ENCODE data around the gene PLEKHA5. TPM values are rescaled to one million over a fixed set of nuclear protein-coding genes. Genes with fewer than 3 reads are reported as not detected.
A peak's percentile ranks its signal among the peaks of the same experiment; 100 is the strongest.
"Not testable (repeated sequence)": the region's sequence is repeated elsewhere in the genome, so short reads cannot be mapped to it uniquely, and the experiment has no call there.

Gene PLEKHA5
- total RNA-seq, 1 donor from 2014 or later = 49.1 TPM

DNA sequence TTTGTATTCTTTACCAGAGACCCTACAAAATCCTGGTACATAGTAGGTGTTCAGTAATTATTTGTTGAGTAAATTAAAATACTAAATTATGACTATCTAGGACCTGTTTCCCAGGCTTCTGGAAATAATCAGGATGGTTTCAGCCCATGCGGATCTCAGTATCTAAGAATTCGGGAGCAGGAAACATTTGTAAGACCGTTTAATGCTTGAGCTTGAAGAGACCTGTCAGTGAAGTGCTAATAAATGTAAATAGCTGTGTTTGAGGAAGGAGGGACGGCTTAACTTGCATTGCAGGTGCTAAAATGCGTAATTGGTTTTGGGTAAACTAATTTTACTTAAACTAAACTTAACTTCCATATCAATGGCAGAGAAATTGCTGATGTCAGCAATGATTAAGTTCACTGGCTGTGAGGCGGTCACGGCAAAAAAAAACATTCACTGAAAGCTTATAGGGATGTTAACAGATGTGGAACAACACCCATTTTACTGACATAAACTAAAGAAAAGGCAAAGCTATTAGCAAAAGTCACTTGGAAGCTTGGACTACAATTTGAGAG lies 281.2 kb downstream of the PLEKHA5 start:
- DNase-seq = peak; percentile 16

- DNase-seq = no peak
Observed at GRCh38 chr12:19411234-19412204, 282.0 kb downstream of the PLEKHA5 start.

GRCh38 chr12:19412844-19413243 lies 283.3 kb downstream of the PLEKHA5 start:
- DNase-seq = no peak

DNA sequence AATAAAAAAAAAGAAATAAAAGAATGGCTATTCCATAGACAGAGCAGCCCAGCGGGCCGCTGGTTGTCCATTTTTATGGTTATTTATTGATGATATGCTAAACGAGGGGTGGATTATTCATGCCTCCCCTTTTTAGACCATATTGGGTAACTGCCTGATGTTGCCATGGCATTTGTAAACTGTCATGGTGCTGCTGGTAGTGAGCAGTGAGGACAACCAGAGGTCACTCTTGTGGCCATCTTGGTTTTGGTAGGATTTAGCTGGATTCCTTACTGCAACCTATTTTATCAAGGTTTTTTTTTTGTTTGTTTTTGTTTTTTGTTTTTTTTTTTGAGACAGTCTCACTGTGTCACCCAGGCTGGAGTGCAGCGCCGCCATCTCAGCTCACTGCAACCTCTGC lies 284.0 kb downstream of the PLEKHA5 start:
- not testable (repeated sequence) for DNase-seq

- DNase-seq = no peak
Observed at GRCh38 chr12:19415563-19415962, 286.0 kb downstream of the PLEKHA5 start.

DNA sequence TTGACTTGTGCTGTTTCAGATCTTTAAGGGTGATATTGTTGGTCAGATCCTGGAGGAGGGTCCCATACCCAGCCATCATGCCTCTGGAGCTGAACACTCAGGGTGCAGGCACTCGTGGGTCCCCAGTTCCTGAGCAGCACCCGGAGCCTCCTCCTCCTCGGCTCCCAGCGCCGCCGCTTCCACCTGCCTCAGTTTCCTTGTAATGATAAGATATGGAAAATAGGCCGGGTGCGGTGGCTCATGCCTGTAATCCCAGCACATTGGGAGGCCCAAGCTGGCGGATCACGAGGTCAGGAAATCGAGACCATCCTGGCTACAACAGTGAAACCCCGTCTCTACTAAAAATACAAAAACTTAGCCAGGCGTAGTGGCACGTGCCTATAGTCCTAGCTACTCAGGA lies 289.6 kb downstream of the PLEKHA5 start:
- DNase-seq = no peak

GRCh38 chr12:19421503-19422282 lies 292.2 kb downstream of the PLEKHA5 start:
- DNase-seq = no peak

GRCh38 chr12:19423166-19423930 lies 293.8 kb downstream of the PLEKHA5 start:
- no peak for DNase-seq

Small RNAs within 50 kb of the gene (small RNA-seq; reads per million reads assigned to genes)
- gene AC091805.2 (ENCODE audit: low replicate concordance) (not detected), gene RN7SL67P (ENCODE audit: low replicate concordance) (not detected)

Data from skin of body (tissue), 3 donors.